Activated naive CD4-positive, alpha-beta T cell (primary cell): ENCODE measurements around the gene LMBR1L.

ENCODE experiments used
- DNase-seq, 4 experiments: peaks; one replicate each; lab custom pipeline; 2025; lab: John Stamatoyannopoulos, UW

LMBR1L gene

GRCh38 chr12:49121047-49121696 is 10.5 kb upstream of the LMBR1L start:
- DNase-seq: no peak

DNA sequence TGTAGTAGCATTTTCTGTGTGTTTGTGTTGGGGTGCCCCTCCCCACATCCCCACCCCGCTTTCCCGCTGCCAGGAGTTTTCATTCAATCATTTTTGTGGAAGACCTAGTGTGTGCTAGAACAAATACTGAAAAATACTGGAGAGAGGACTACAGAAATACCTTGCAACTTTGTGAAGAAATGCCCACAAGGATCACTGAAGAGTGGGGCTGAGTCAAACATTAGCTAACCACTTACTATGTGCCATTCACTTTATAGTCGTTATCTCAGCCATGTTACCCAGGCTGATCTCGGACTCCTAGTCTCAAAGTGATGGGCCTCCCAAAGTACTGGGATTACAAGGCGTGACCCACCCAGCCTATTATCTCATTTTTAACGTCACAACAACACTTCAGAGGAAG is 559 bp upstream of the LMBR1L start:
- DNase-seq: no peak

DNA sequence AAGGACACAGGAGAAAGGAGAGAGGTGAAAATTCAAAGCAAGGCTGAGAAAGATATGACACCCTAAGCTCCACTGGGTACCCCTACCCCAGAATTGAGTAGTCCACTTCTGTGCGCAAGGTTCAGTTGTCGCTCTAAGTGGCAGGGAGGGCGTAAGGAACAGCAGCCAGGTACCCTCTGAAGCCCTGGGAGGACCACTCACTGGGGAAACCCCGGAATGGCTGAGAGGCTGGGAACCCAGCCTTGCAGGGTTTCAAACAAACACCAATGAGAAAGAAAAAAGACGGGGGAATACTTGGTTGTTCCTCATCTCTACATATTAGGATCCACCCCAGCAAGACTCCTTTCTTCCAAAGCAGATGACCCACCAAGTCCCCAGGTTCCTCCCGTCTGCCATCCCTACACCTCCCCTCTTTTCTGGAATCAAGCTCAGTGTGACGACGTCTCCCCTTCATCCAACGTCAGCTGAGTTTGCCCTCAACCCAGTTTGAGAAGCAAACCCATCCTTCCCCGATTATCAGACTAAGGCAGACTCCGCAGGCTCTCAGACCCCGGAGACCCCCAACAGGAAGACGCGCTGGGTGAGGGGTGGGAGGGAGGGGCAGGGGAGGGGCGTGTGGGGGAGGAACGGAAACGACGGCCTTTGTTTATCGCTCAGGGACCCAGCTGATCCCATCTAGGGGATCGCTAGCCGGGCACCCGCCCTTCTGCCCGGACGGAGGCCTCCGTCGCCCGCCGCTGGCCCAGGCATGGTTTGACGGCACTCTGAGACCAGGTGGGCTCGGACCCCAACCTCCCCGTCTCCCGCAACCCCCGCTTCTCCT is 795 bp downstream of the LMBR1L start:
- DNase-seq: no peak

GRCh38 chr12:49108958-49109404 is 1.7 kb downstream of the LMBR1L start:
- no peak for DNase-seq

- no peak for DNase-seq
Observed at GRCh38 chr12:49105504-49106084, 5.1 kb downstream of the LMBR1L start.

DNA sequence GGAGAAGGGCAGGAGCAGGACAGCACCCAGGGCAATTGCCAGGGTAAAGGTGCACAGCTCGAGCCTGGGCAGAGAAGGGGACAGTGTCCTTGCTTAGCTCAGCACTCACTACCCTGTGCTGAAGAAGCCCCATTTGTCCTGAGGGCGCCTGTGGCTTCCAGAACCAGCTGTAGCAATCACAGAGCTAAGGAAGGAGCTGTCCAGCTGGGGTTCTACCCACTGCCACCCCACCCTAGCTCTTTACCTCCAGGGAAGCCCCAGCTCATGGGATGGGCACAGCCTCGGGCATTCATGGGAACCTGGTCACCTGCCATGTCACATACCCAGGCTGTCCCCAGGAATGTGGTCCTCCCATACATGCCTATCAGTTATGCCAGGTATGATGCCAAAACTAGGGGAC is 5.8 kb downstream of the LMBR1L start:
- no peak for DNase-seq

DNA sequence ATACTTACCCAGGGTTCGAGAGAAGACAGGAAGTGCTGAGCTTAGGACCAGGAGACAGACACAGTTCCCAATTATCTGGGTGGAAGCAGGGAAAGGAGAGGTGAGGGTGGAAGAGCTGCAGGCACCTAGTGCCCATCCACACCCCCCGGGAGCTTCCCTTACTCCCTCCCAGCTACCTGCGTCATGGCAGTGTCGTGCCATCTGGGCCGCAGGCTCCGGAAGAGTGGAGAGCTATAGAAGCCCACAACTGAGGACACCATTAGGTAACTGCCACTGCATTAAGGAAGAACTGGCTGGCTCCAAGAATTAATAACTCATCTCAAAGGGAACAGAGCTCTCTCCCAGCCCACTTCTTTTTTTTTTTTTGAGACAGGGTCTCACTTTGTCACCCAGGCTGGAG is 10.3 kb downstream of the LMBR1L start:
- DNase-seq: no peak

DNA sequence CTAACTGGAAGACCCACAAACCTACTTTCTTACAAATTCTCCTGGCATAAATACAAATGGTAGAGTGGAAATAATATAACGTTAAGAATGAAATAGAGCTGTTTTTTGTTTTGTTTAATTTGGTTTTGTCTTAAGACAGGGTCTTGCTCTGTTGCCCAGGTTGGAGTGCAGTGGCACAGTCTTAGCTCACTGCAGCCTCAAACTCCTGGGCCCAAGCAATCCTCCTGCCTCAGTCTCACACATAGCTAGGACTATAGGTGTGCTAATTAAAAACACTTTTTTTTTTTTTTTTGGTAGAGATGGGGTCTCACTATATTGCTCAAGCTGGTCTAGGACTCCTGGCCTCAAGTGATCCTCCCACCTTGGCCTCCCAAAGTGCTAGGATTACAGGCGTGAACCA is 11.9 kb downstream of the LMBR1L start:
- DNase-seq: no peak

DNA sequence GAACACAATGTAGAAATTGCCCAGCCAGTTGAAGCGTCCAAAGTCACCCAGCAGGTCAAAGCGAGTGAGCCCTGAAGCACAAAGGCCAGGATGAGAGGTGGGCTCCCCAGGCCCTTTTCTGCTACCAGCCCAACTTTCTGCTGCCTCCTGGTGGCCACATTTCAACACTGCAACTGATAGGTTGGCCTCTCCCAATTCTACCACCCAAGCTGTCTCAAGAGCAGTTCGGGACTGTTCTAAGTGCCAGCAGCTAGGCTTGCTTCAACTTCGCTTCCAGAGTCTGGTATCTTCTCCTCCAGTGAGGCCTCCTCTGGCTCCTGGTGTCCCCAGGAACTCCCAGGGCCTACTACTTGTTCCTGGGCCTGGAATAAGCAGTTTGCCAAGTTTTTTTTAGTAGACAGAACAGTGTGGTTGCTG is 12.6 kb downstream of the LMBR1L start:
- DNase-seq: peak in 3 of 4 experiments; percentile 32 to 48 (median 44)

DNA sequence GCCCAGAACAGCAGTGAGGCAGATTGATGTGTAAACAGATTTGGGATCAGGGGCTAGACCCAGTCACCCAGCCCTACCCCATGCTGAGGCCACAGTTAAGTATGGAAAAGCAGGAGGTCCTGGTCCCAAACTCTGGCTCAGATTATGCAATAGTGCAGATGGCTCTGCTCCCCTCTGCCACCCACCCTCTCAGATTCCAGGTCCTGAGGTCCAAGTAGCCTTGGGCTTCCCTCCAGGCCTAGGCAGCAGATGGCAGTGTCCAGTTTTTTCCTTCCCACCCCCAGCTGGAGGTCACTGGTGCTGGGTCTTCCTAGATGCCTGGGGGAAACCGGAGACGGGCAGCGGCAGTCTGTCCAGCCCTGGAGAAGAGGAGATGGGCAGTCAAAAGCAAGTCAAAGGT is 13.3 kb downstream of the LMBR1L start:
- no peak for DNase-seq

DNA sequence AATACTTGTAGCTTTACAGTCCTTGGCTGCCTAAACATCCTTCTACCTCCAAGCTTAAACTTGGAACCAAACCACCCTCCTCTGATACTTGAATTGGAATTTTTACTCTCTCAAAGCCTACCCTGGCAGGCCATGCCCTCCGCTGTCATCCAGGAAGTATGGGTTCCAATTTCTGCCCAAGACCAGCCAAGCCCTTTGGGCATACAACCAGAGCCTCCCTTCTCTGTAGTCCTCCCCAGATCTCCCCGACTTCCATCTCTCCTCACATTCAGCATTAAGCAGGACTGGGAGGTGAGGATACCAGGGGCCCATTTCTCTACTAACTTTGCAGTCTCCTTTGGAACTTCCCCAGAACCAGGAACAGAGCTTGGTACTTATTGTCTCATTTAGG is 15.7 kb downstream of the LMBR1L start:
- DNase-seq: no peak

DNA sequence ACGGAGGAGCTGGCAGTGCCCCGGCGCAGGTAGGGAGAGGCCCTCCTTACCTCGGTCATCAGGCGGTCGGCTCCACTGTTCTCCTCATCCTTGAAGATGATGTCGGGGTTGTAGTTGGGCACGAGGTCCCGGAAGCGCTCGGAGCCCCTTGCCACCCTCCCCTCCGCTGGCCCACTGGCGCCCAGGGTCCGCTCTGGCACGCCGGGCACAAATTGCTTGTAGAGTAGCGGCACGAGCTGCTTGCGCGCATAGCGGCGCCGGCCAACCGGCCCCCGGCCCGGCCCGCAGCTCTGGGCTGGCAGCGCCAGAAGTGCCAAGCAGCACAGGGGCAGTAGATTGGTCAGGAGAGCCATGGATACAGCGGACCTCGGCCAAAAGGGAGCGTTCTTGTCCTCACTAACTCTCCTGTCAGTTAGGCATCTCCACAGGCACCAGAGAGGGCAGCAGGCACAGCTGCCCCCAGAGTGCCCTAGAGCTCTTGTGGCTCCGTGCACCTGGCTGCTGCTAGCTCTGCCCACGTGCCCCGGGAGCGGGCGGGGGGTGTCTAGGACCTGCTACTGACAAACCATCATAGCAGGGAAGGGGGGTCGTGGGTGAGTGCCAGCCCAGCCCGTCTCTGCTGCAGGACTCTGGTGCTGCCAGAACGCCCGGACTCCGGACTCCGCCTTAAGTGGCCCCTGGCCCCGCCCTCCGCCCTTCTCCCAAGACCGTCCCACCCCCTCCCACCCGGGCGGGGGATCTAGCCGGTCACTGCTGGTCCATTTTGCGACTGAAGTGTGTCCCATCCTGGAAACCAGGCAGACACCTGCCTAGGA is 16.3 kb downstream of the LMBR1L start, which contains the start of gene DHH:
Gene DHH (minus strand): TSS at position 642 of the 815 bp plus-strand sequence. CDS start 289 bp downstream, at position 353.
- no peak for DNase-seq

DNA sequence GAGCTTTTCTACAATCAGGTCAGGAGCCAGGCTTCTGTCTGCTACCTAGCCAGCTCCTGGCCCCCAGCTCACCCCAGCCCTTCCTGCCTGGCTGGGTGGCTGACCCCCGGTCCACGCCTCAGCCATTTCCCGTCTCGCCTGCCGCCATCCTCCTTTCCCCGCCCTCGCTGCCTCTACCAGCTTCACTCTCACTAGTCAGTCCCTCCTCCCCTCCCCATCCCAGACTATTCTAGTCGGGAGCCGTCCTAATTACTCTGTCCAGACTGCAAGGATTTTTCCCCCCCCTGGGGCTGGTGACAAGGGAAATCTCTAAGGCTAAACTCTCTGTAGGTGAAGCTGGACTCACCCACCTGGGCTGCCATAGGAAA is 16.9 kb downstream of the LMBR1L start:
- DNase-seq: no peak

DNA sequence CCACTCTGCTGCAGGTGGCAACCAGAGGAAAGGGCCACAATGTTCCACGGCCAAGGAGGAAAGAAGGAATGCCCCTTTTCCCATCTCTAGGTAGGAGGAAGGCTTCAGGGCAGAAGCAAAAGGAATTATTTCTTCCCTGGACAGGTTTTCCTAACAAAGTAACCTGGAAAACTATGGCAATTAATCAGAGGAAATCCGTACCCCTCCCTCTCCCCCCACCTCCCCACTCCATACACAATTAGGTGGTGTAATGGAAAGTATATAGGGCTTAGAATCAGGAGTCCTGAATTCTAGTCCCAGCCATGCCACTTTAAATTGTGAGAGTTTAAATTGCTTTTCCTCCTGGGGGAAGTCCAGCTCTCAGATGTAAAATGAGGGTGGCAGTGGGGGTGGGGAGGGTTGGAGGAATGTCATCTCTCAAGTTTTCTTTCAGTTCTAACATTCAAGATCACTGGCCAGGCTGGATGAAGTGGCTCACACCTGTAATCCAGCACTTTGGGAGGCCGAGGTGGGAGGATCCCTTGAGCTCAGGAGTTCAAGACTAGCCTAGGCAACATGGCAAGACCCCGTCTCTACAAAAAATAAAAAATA is 17.7 kb downstream of the LMBR1L start:
- DNase-seq: no peak

GRCh38 chr12:49092086-49092815 is 18.4 kb downstream of the LMBR1L start:
- DNase-seq: peak in 3 of 4 experiments; percentile 10 to 45 (median 11)

- no peak for DNase-seq
Observed at GRCh38 chr12:49091836-49092085, 18.9 kb downstream of the LMBR1L start.

- no peak for DNase-seq
Observed at GRCh38 chr12:49091056-49091835, 19.4 kb downstream of the LMBR1L start.

- DNase-seq: peak in 1 of 4 experiments; percentile 30
Observed at GRCh38 chr12:49089821-49090773, 20.6 kb downstream of the LMBR1L start.

DNA sequence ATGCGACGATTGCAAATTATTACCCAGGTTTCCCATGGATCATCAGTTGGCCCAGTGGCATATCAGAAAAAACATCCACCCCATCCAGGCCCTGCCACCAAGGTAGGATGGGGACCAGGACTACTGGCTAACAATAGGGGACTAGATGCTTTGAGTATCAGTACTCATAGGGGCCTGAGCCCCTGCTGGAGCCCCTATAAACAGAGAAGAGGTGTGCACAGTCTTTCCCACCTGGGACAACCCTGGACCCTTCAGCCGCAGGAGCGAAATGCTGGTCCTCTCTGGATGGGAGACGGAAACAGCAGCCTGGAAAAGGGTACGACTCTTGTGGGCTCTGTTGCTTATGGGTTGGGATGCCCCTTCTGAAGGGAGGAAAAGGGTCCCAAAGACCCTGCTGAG is 21.7 kb downstream of the LMBR1L start:
- DNase-seq: no peak
